Cerebellar cortex (tissue), 1 donor: ENCODE data around the gene PDZD8.

Experiments
- DNase-seq: peaks from one replicate; pipeline ENCODE4 v3.0.0-alpha.2; 2015; ENCODE audit warnings: low spot score

The PDZD8 gene

GRCh38 chr10:117375360-117376178 is at the start of gene PDZD8:
PDZD8 (minus strand) TSS chr10:117375440; CDS start chr10:117375227, 213 bp downstream.
- peak; percentile 88 for DNase-seq

GRCh38 chr10:117424171-117424570 is 48.9 kb upstream of the PDZD8 start:
- DNase-seq: no peak

- no peak for DNase-seq
Observed at GRCh38 chr10:117421985-117422384, 46.7 kb upstream of the PDZD8 start.

GRCh38 chr10:117420768-117421167 is 45.5 kb upstream of the PDZD8 start:
- DNase-seq: no peak

GRCh38 chr10:117419921-117420320 is 44.7 kb upstream of the PDZD8 start:
- no peak for DNase-seq

- no peak for DNase-seq
Observed at GRCh38 chr10:117419159-117419558, 43.9 kb upstream of the PDZD8 start.

- no peak for DNase-seq
Observed at GRCh38 chr10:117418121-117418520, 42.9 kb upstream of the PDZD8 start.

GRCh38 chr10:117417196-117417595 is 42.0 kb upstream of the PDZD8 start:
- no peak for DNase-seq

GRCh38 chr10:117413928-117414618 is 38.8 kb upstream of the PDZD8 start:
- no peak for DNase-seq

- DNase-seq: no peak
Observed at GRCh38 chr10:117412469-117413010, 37.3 kb upstream of the PDZD8 start.

GRCh38 chr10:117411479-117412399 is 36.5 kb upstream of the PDZD8 start:
- DNase-seq: no peak

GRCh38 chr10:117410557-117410956 is 35.3 kb upstream of the PDZD8 start:
- DNase-seq: no peak

GRCh38 chr10:117409549-117410305 is 34.5 kb upstream of the PDZD8 start:
- no peak for DNase-seq

- no peak for DNase-seq
Observed at GRCh38 chr10:117408436-117409384, 33.5 kb upstream of the PDZD8 start.

- no peak for DNase-seq
Observed at GRCh38 chr10:117405730-117406129, 30.5 kb upstream of the PDZD8 start.

- DNase-seq: no peak
Observed at GRCh38 chr10:117400329-117400728, 25.1 kb upstream of the PDZD8 start.

- no peak for DNase-seq
Observed at GRCh38 chr10:117399341-117400196, 24.3 kb upstream of the PDZD8 start.

- DNase-seq: no peak
Observed at GRCh38 chr10:117398029-117398428, 22.8 kb upstream of the PDZD8 start.
